PC-3 (cell line): ENCODE measurements around the gene THSD8. TPM values are rescaled to one million over a fixed set of nuclear protein-coding genes. Genes with fewer than 3 reads are reported as not detected.

Experiments used
- microRNA-seq: library from miRNA; unstranded; fragments of <30 nt; microRNA quantifications from one replicate; pipeline ENCODE4 v1.1.0, GENCODE V29; 2020; ENCODE audit not compliant: unreplicated experiment
- total RNA-seq: library from RNA; depleted of rRNA; stranded (reverse); fragments of >200 nt; gene quantifications from 2 replicates; pipeline ENCODE4 v1.2.3, GENCODE V29; 2014; rRNA removed

Gene THSD8
- total RNA-seq, 1 experiment from 2014 or later: not detected

Small RNAs within 50 kb of the gene (microRNA-seq; reads per million reads assigned to microRNA genes)
- not detected for gene MIR5684
- gene MIR6794: 1.3 reads per million

Other genes with a start within 250 kb of the THSD8 start
- gene ZNF490, start 191.3 kb upstream of the THSD8 start, total RNA-seq: 6.9 and 10.7 TPM in 2 replicates
- 15.8 and 26.3 TPM in 2 replicates for gene ZNF791, start 191.1 kb upstream of the THSD8 start, total RNA-seq
- gene MAN2B1, start 135.3 kb upstream of the THSD8 start, total RNA-seq: 62.9 and 67.5 TPM in 2 replicates
- gene WDR83, start 135.3 kb upstream of the THSD8 start, total RNA-seq: 39.5 and 53.5 TPM in 2 replicates
- 140 and 150 TPM in 2 replicates for gene DHPS, start 120.2 kb upstream of the THSD8 start, total RNA-seq
- gene GNG14, start 114.1 kb upstream of the THSD8 start, total RNA-seq: not detected in 2 replicates
- gene FBXW9, start 105.4 kb upstream of the THSD8 start, total RNA-seq: 27.5 and 34.6 TPM in 2 replicates
- 50.6 and 73.3 TPM in 2 replicates for gene TNPO2, start 78.1 kb upstream of the THSD8 start, total RNA-seq
- gene TRIR, start 67.4 kb upstream of the THSD8 start, total RNA-seq: 497 and 841 TPM in 2 replicates
- 251 and 264 TPM in 2 replicates for gene GET3, start 64.6 kb upstream of the THSD8 start, total RNA-seq
- gene BEST2, start 50.3 kb upstream of the THSD8 start, total RNA-seq: 0.07 TPM in 1 of 2 replicates, not detected in the other
- 95.2 and 95.7 TPM in 2 replicates for gene HOOK2, start 26.5 kb upstream of the THSD8 start, total RNA-seq
- gene JUNB, start 10.6 kb upstream of the THSD8 start, total RNA-seq: 343 and 391 TPM in 2 replicates
- gene PRDX2, start 269 bp upstream of the THSD8 start, total RNA-seq: 729 and 746 TPM in 2 replicates
- 118 and 120 TPM in 2 replicates for gene RNASEH2A, start 4.5 kb downstream of the THSD8 start, total RNA-seq
- gene RTBDN, start 32.5 kb downstream of the THSD8 start, total RNA-seq: 0.81 and 3.7 TPM in 2 replicates
- 7.7 and 11.2 TPM in 2 replicates for gene MAST1, start 36.4 kb downstream of the THSD8 start, total RNA-seq
- 47.1 and 48.0 TPM in 2 replicates for gene DNASE2, start 79.4 kb downstream of the THSD8 start, total RNA-seq
- not detected in 2 replicates for gene KLF1, start 85.1 kb downstream of the THSD8 start, total RNA-seq
- 37.4 and 38.6 TPM in 2 replicates for gene GCDH, start 89.1 kb downstream of the THSD8 start, total RNA-seq
- gene SYCE2, start 117.2 kb downstream of the THSD8 start, total RNA-seq: 0.40 and 0.95 TPM in 2 replicates
- 194 and 339 TPM in 2 replicates for gene FARSA, start 131.6 kb downstream of the THSD8 start, total RNA-seq
- gene CALR, start 136.5 kb downstream of the THSD8 start, total RNA-seq: 2,022 and 2,043 TPM in 2 replicates
- 389 and 418 TPM in 2 replicates for gene RAD23A, start 143.8 kb downstream of the THSD8 start, total RNA-seq
- 219 and 352 TPM in 2 replicates for gene GADD45GIP1, start 155.2 kb downstream of the THSD8 start, total RNA-seq
- gene DAND5, start 167.5 kb downstream of the THSD8 start, total RNA-seq: 0.55 and 1.1 TPM in 2 replicates
- gene NFIX, start 193.4 kb downstream of the THSD8 start, total RNA-seq: 43.3 and 75.8 TPM in 2 replicates